CD4-positive, alpha-beta memory T cell (primary cell): ENCODE data around the gene GRWD1. TPM values are rescaled to one million over a fixed set of nuclear protein-coding genes. Genes with fewer than 3 reads are reported as not detected.

Experiments
- CTCF ChIA-PET: fragments of 350-600 bp; sonication (Branson Sonifier 250); formaldehyde crosslinking; loops from one replicate; lab custom pipeline; 2021; ENCODE audit warnings: inconsistent platforms; ENCODE audit not compliant: partially characterized antibody; lab: Charles Lee
- POLR2A ChIA-PET: fragments of 350-600 bp; sonication (Branson Sonifier 250); formaldehyde crosslinking; loops from one replicate; lab custom pipeline; 2021; ENCODE audit not compliant: partially characterized antibody; lab: Charles Lee
- DNase-seq, 5 donors: peaks; one replicate each; pipeline versions ENCODE4 v3.0.0 to v3.0.0-alpha.2; 2020 to 2022; ENCODE audit warnings: mixed read lengths in 1 of 5
- H3K27ac ChIP-seq: one replicate; pipeline ENCODE4 v1.7.0; 2013; ENCODE audit warnings: low read depth, low read length
- H3K27me3 ChIP-seq: 2 replicates; pipeline ENCODE4 v1.7.0; 2013; ENCODE audit warnings: mild to moderate bottlenecking, low read length, moderate library complexity; ENCODE audit not compliant: insufficient read depth
- H3K36me3 ChIP-seq: 2 replicates; pipeline ENCODE4 v1.7.0; 2013; ENCODE audit warnings: mild to moderate bottlenecking, low read length, moderate library complexity; ENCODE audit not compliant: insufficient read depth
- H3K4me1 ChIP-seq: 2 replicates; pipeline ENCODE4 v1.7.0; 2013; ENCODE audit warnings: mild to moderate bottlenecking, low read length, moderate library complexity; ENCODE audit not compliant: insufficient read depth
- H3K4me3 ChIP-seq, 2 donors: one replicate each; pipeline ENCODE4 v1.7.0; 2013; ENCODE audit warnings: low read length in 2 of 2, mild to moderate bottlenecking in 1 of 2
- H3K9me3 ChIP-seq, 2 donors: one replicate each; pipeline ENCODE4 v1.7.0; 2013; ENCODE audit warnings: low read length in 2 of 2, control low read depth in 1 of 2; ENCODE audit not compliant: control insufficient read depth in 1 of 2
- H3K27ac Mint-ChIP-seq, 7 donors: one replicate each; pipeline ENCODE4 v1.8.0; 2020 to 2021; ENCODE audit warnings: mixed read lengths in 7 of 7, mild to moderate bottlenecking in 6 of 7, inconsistent platforms in 3 of 7, moderate library complexity in 3 of 7
- H3K27me3 Mint-ChIP-seq, 2 donors: one replicate each; pipeline ENCODE4 v1.8.0; 2020 to 2021; ENCODE audit warnings: mixed read lengths in 2 of 2
- H3K36me3 Mint-ChIP-seq, 2 donors: one replicate each; pipeline ENCODE4 v1.8.0; 2020 to 2021; ENCODE audit warnings: mixed read lengths in 2 of 2, inconsistent platforms in 1 of 2, mild to moderate bottlenecking in 1 of 2
- H3K4me1 Mint-ChIP-seq, 4 donors: one replicate each; pipeline ENCODE4 v1.8.0; 2020 to 2021; ENCODE audit warnings: mixed read lengths in 4 of 4, mild to moderate bottlenecking in 1 of 4
- H3K4me3 Mint-ChIP-seq, 8 donors: one replicate each; pipeline ENCODE4 v1.8.0; 2020 to 2021; ENCODE audit warnings: mixed read lengths in 8 of 8, mild to moderate bottlenecking in 7 of 8, moderate library complexity in 6 of 8, inconsistent platforms in 3 of 8
- H3K9me3 Mint-ChIP-seq, 8 donors: one replicate each; pipeline ENCODE4 v1.8.0; 2020 to 2021; ENCODE audit warnings: mixed read lengths in 8 of 8, mild to moderate bottlenecking in 5 of 8, inconsistent platforms in 3 of 8, moderate library complexity in 1 of 8
- intact Hi-C: fragments of 100-400 bp; cut with micrococcal nuclease; formaldehyde crosslinking; loops from one replicate; pipeline ENCODE4 v1.15.1; 2023
- polyA plus RNA-seq, 2 donors: library from polyadenylated mRNA; unstranded; fragments of 300-500 nt; fragmentation: Illumina TruSeq; gene quantifications; one replicate each; pipeline ENCODE4 v1.2.3, GENCODE V29; 2021
- total RNA-seq, 2 experiments: library from RNA; stranded (reverse); gene quantifications; one replicate each; pipeline ENCODE4 v1.2.3, GENCODE V29; 2021

GRWD1 gene
- total and polyA plus RNA-seq, 4 experiments from 2014 or later, result 36.2 to 52.8 (median 41.7) TPM

DNA sequence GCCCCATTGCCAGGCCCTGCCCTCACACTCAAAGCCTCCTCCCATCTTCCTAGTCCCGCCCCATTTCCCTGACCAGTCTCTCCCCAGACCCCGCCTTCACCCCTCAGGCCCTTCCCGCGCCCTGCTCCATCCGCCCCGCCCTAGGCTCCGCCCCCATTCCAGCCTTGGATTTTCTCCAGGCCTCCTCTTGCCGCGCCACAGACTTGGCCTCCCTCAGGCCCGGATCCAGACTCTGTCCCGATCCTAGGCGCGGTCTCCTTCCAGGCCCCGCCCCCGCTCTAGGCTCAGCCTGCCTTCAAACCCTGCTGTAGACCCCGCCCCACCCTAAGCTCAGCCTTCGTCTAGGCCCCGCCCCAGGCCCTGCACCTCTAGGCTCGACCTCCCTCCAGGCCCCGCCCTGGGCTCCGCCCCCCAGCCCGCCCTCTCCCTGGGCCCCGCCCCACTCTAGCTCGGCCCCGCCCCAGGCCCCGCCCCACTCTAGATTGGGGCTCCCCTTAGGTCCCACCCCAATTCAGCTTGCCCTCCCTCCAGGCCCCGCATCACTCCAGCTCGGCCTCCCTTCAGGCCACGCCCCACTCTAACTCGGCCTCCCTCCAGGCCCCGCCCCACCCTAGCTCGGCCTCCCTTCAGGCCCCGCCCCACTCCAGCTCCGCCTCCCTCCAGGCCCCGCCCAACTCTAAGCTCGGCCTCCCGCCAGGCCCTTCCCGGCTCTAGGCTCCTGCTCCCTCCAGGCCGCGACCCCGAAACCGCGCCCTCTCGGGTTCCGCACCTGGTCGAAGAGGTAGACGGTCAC lies 47.3 kb downstream of the GRWD1 start:
- H3K27me3 Mint-ChIP-seq, result peaks cover 22 to 28% of the 10 kb centered on the region in 2 donors
- DNase-seq, result peak; percentile 75 to 87 (median 77)
- peaks cover 15 to 53% (median 28%) of the 10 kb centered on the region in 4 donors for H3K4me1 Mint-ChIP-seq
- Histone ChIP-seq H3K4me1 (peaks cover 40% of the 10 kb centered on the region), H3K36me3 (no peaks in the 10 kb centered on the region), H3K27me3 (peaks cover 15% of the 10 kb centered on the region), H3K9me3 (no peaks in the 10 kb centered on the region), H3K27ac (no peak overlapping the region), H3K4me3 (peak overlapping the region in 1 of 2 donors; percentile 47)
- peak overlapping the region in 5 of 7 donors; percentile 51 to 84 (median 60) for H3K27ac Mint-ChIP-seq
- H3K4me3 Mint-ChIP-seq, result peak overlapping the region; percentile 52 to 79 (median 70)
- intact Hi-C loops, result loop anchor here (1.0 to 2.0 kb wide), 3 partner anchors 9 to 48 kb away; partner anchors contain the start of genes CYTH2 and GRWD1
- H3K9me3 Mint-ChIP-seq, result peaks cover 0 to 5% (median 0%) of the 10 kb centered on the region in 8 donors
- ChIA-PET POLR2A (interaction anchor here (0.8 to 1.8 kb wide), 11 partner anchors 9 to 221 kb away, joined by 3 to 8 read pairs (median 3); partner anchors contain the start of genes RPL18, SYNGR4 and TMEM143), CTCF (interaction anchor here (1.2 to 4.6 kb wide), 5 partner anchors 12 to 246 kb away, joined by 3 to 22 read pairs (median 7); no protein-coding TSS in a partner anchor)
- H3K36me3 Mint-ChIP-seq, result no peaks in the 10 kb centered on the region

DNA sequence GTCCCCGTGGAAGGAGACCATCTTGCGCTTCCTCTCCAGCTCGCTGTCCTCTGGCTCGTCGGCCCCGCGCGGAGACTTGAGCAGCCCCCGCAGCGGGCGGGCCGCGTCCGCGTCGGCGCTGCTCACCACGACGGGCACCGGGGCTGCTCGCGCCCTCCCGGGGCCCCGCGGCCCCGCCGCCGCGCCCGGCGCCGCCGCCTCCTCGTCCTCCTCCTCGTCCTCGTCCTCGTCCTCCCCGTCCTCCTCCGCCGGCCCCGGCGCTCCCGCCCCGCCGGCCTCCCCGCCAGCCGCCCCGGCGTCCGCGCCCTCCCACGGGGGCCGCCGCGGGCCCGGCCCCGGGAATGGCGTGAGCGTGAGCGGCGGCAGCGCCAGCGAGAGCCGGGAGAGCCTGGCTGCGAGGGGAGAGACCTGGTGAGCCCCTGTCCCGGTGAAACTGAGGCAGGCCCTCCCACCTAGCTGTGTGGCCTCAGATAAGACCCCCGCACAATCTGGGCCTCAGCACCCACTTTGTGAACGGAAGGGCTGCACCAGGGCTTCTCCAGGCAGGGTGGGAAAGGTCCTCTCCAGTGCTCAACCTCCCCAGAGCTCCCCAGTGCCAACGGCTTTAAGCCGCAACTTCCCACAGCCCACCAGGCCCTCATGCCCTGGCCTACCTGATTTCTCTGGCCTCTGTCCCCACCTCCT lies 48.1 kb downstream of the GRWD1 start:
- Mint-ChIP-seq H3K4me1 (peaks cover 15 to 55% (median 28%) of the 10 kb centered on the region in 4 donors), H3K36me3 (no peaks in the 10 kb centered on the region), H3K27me3 (peaks cover 22 to 28% of the 10 kb centered on the region in 2 donors), H3K9me3 (peaks cover 0 to 5% (median 0%) of the 10 kb centered on the region in 8 donors), H3K4me3 (peak overlapping the region; percentile 68 to 86 (median 74)), H3K27ac (peak overlapping the region in 2 of 7 donors; percentile 52 to 68)
- no peak overlapping the region for H3K27ac ChIP-seq
- intact Hi-C loops, result loop anchor here (1.0 to 2.0 kb wide), 3 partner anchors 8 to 49 kb away; partner anchors contain the start of genes CYTH2 and GRWD1
- CTCF ChIA-PET, result interaction anchor here (1.2 to 4.6 kb wide), 5 partner anchors 12 to 245 kb away, joined by 3 to 22 read pairs (median 7); no protein-coding TSS in a partner anchor
- POLR2A ChIA-PET, result interaction anchor here (0.9 to 1.8 kb wide), 9 partner anchors 8 to 221 kb away, joined by 3 to 8 read pairs (median 3); partner anchors contain the start of genes RPL18, SYNGR4 and TMEM143
- H3K4me3 ChIP-seq, result peak overlapping the region in 1 of 2 donors; percentile 47
- peaks cover 15% of the 10 kb centered on the region for H3K27me3 ChIP-seq
- H3K4me1 ChIP-seq, result peaks cover 40% of the 10 kb centered on the region
- no peak for DNase-seq
- no peaks in the 10 kb centered on the region for H3K36me3 ChIP-seq
- no peaks in the 10 kb centered on the region for H3K9me3 ChIP-seq

DNA sequence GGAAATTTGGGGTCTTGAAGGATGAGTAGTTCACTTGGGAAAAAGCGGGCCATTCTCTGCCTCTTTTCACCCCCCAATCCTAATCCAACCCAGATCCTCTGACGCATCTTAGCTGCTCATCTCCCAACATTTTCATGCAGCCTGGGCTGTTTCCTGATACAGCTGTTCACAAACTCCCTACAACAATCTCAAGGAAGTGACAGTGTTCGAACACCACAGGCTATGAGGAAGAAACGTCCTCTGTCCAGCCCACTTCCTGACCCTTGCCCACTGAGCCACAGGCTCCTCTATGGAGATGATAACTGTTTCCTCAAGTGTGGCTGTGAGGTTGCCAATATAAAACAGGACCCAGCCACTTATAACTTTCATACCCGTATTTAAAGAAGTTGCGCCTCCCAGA lies 49.6 kb downstream of the GRWD1 start:
- H3K4me1 Mint-ChIP-seq, result peaks cover 14 to 48% (median 27%) of the 10 kb centered on the region in 4 donors
- POLR2A ChIA-PET, result interaction anchor here (1.5 kb wide), 1 partner anchor 10 kb away, joined by 6 read pairs; no protein-coding TSS in a partner anchor
- Histone ChIP-seq H3K27me3 (peaks cover 15% of the 10 kb centered on the region), H3K36me3 (no peaks in the 10 kb centered on the region), H3K27ac (no peak overlapping the region), H3K4me3 (no peak overlapping the region), H3K9me3 (no peaks in the 10 kb centered on the region), H3K4me1 (peaks cover 31% of the 10 kb centered on the region)
- peak overlapping the region in 1 of 7 donors; percentile 68 for H3K27ac Mint-ChIP-seq
- CTCF ChIA-PET, result interaction anchor here (1.9 to 4.6 kb wide), 2 partner anchors 10 to 93 kb away, joined by 5 to 22 read pairs; no protein-coding TSS in a partner anchor
- intact Hi-C loops, result no loop called here
- H3K9me3 Mint-ChIP-seq, result peaks cover 0 to 5% (median 0%) of the 10 kb centered on the region in 8 donors
- H3K36me3 Mint-ChIP-seq, result no peaks in the 10 kb centered on the region
- no peak for DNase-seq
- H3K27me3 Mint-ChIP-seq, result peaks cover 25 to 28% of the 10 kb centered on the region in 2 donors
- H3K4me3 Mint-ChIP-seq, result peak overlapping the region in 5 of 8 donors; percentile 23 to 61 (median 45)

DNA sequence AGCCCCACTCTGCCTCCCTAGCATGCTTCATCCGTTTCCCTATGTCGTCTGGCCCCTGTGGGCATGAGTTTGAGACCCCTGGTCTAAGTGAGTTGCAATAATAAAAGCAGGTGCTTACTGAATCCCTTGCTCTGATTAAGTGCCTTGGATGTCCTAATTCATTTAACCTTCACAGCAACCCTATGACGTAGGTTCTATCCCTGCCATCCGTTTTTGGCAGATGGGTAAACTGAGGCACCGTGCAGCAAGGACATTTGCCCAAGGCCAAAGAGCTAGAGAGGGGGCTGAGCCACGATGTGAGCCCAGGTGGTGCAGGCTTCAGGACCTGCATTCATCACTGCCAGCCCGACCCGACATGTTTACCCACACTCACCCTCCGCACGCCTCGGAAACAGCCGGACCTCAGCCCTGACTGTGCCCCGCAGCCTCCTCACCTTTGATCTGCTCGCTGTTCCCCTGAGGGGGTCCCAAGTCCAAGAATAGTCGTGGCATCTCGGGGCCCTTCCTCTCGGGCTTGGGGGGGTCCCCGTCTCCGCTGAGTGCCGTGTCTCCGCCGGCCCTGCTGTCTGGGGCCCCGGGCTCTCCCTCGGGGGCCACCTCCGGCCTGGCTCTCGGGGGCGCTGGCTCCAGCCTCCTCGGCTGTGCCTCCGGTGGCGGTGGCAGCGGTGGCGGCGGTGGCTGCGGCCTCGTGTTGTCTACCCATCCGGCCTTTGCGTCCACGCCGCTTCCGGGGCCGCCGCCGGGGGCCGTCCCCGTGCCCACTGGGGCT lies 51.4 kb downstream of the GRWD1 start:
- no peak overlapping the region for H3K4me3 ChIP-seq
- H3K27ac Mint-ChIP-seq, result no peak overlapping the region
- ChIA-PET POLR2A (no interaction called here), CTCF (interaction anchor here (0.9 to 4.6 kb wide), 2 partner anchors 8 to 9 kb away, joined by 3 to 22 read pairs; no protein-coding TSS in a partner anchor)
- no peaks in the 10 kb centered on the region for H3K36me3 Mint-ChIP-seq
- H3K9me3 Mint-ChIP-seq, result peaks cover 0 to 5% (median 0%) of the 10 kb centered on the region in 8 donors
- peaks cover 22 to 26% of the 10 kb centered on the region in 2 donors for H3K27me3 Mint-ChIP-seq
- intact Hi-C loops, result no loop called here
- no peak overlapping the region for H3K27ac ChIP-seq
- peaks cover 8% of the 10 kb centered on the region for H3K27me3 ChIP-seq
- peaks cover 9 to 44% (median 23%) of the 10 kb centered on the region in 4 donors for H3K4me1 Mint-ChIP-seq
- no peaks in the 10 kb centered on the region for H3K9me3 ChIP-seq
- peak overlapping the region in 1 of 8 donors; percentile 57 for H3K4me3 Mint-ChIP-seq
- no peaks in the 10 kb centered on the region for H3K36me3 ChIP-seq
- no peak for DNase-seq
- H3K4me1 ChIP-seq, result peaks cover 29% of the 10 kb centered on the region

GRCh38 chr19:48497728-48498594 lies 52.2 kb downstream of the GRWD1 start:
- no peaks in the 10 kb centered on the region for H3K9me3 ChIP-seq
- H3K9me3 Mint-ChIP-seq, result peaks cover 0 to 5% (median 0%) of the 10 kb centered on the region in 8 donors
- H3K27ac ChIP-seq, result no peak overlapping the region
- no peak for DNase-seq
- POLR2A ChIA-PET, result interaction anchor here (1.3 kb wide), 1 partner anchor 18 kb away, joined by 3 read pairs; no protein-coding TSS in a partner anchor
- peak overlapping the region in 4 of 8 donors; percentile 22 to 68 (median 37) for H3K4me3 Mint-ChIP-seq
- no peak overlapping the region for H3K27ac Mint-ChIP-seq
- no peaks in the 10 kb centered on the region for H3K36me3 Mint-ChIP-seq
- peaks cover 19 to 22% of the 10 kb centered on the region in 2 donors for H3K27me3 Mint-ChIP-seq
- H3K4me1 ChIP-seq, result peaks cover 21% of the 10 kb centered on the region
- CTCF ChIA-PET, result interaction anchor here (0.9 kb wide), 1 partner anchor 9 kb away, joined by 3 read pairs; no protein-coding TSS in a partner anchor
- intact Hi-C loops, result no loop called here
- H3K36me3 ChIP-seq, result no peaks in the 10 kb centered on the region
- H3K4me1 Mint-ChIP-seq, result peaks cover 7 to 36% (median 20%) of the 10 kb centered on the region in 4 donors
- H3K27me3 ChIP-seq, result peaks cover 5% of the 10 kb centered on the region
- no peak overlapping the region for H3K4me3 ChIP-seq
